DND-41 (cell line): ENCODE measurements around the gene TMOD3.

Experiments used
- ATAC-seq: fragments of 200-7000 bp; cut with Tn5 transposase; 3 replicates; pipeline ENCODE4 v1.9.1; 2021; ENCODE audit warnings: low read depth; ENCODE audit not compliant: insufficient read depth
- DNase-seq: peaks from one replicate; pipeline ENCODE4 v3.0.0-alpha.2; 2020
- H2AFZ ChIP-seq: 2 replicates; pipeline ENCODE4 v1.6.0; 2012; ENCODE audit warnings: low read depth, low read length
- H3K27ac ChIP-seq: 2 replicates; pipeline ENCODE4 v1.5.1; 2012; ENCODE audit warnings: low read length, inconsistent platforms
- H3K27me3 ChIP-seq: fragments of 200-600 bp; sonication (generic); 2 replicates; pipeline ENCODE4 v1.6.0; 2012; ENCODE audit warnings: low read length, mild to moderate bottlenecking, inconsistent platforms; ENCODE audit not compliant: insufficient read depth, poor library complexity
- H3K36me3 ChIP-seq: 2 replicates; pipeline ENCODE4 v1.5.1; 2012; ENCODE audit warnings: low read length, inconsistent platforms; ENCODE audit not compliant: insufficient read depth
- H3K4me1 ChIP-seq: 2 replicates; pipeline ENCODE4 v1.5.1; 2012; ENCODE audit warnings: mild to moderate bottlenecking, low read length; ENCODE audit not compliant: insufficient read depth
- H3K4me2 ChIP-seq: 2 replicates; pipeline ENCODE4 v1.6.0; 2012; ENCODE audit warnings: mild to moderate bottlenecking, moderate library complexity, low read length, inconsistent platforms; ENCODE audit not compliant: insufficient read depth
- H3K4me3 ChIP-seq, 2 experiments: fragments of 200-600 bp in 1 of 2; shearing (Covaris generic) in 1 of 2; 2 replicates each; pipeline ENCODE4 v1.5.1; 2012 to 2016; ENCODE audit warnings: inconsistent platforms in 2 of 2, low read length in 2 of 2, mild to moderate bottlenecking in 2 of 2, low read depth in 1 of 2, moderate library complexity in 1 of 2
- H3K79me2 ChIP-seq: 2 replicates; pipeline ENCODE4 v1.6.0; 2012; ENCODE audit warnings: low read length, inconsistent platforms; ENCODE audit not compliant: insufficient read depth
- H3K9ac ChIP-seq: 2 replicates; pipeline ENCODE4 v1.6.0; 2012; ENCODE audit warnings: low read depth, mild to moderate bottlenecking, inconsistent platforms, low read length, moderate library complexity
- H3K9me3 ChIP-seq: 2 replicates; pipeline ENCODE4 v1.5.1; 2012; ENCODE audit warnings: low read length, moderate library complexity, mild to moderate bottlenecking, inconsistent platforms; ENCODE audit not compliant: insufficient read depth, severe bottlenecking
- H4K20me1 ChIP-seq: 2 replicates; pipeline ENCODE4 v1.6.0; 2012; ENCODE audit warnings: low read length; ENCODE audit not compliant: insufficient read depth
- CTCF ChIP-seq: IDR thresholded peaks from 2 replicates; pipeline ENCODE4 v1.5.1; 2012; ENCODE audit warnings: borderline replicate concordance, low read length, moderate library complexity, mild to moderate bottlenecking; ENCODE audit not compliant: poor library complexity, severe bottlenecking; ENCODE audit errors: extremely low read depth
- EZH2 ChIP-seq: IDR thresholded peaks from 3 replicates; pipeline ENCODE4 v1.6.1; 2012; ENCODE audit warnings: borderline replicate concordance, low read depth, mild to moderate bottlenecking, moderate library complexity, low read length, inconsistent platforms; ENCODE audit not compliant: severe bottlenecking

TMOD3 gene

GRCh38 chr15:51803965-51804364 lies 25.5 kb upstream of the TMOD3 start:
- no peak overlapping the region for H3K4me3 ChIP-seq
- DNase-seq (no peak), ATAC-seq (no peak)
- H3K36me3 ChIP-seq: peaks cover 19% of the 10 kb centered on the region
- H3K27ac ChIP-seq: no peak overlapping the region
- H3K9ac ChIP-seq: no peak overlapping the region
- H3K27me3 ChIP-seq: no peaks in the 10 kb centered on the region
- TF ChIP-seq CTCF (no peak), EZH2 (no peak)
- no peak overlapping the region for H2AFZ ChIP-seq
- no peaks in the 10 kb centered on the region for H3K79me2 ChIP-seq
- no peaks in the 10 kb centered on the region for H3K9me3 ChIP-seq
- no peak overlapping the region for H3K4me2 ChIP-seq
- H4K20me1 ChIP-seq: no peaks in the 10 kb centered on the region
- H3K4me1 ChIP-seq: no peaks in the 10 kb centered on the region

- H3K27ac ChIP-seq: no peak overlapping the region
- H3K36me3 ChIP-seq: peaks cover 12% of the 10 kb centered on the region
- no peak overlapping the region for H3K4me2 ChIP-seq
- no peak for DNase-seq
- no peaks in the 10 kb centered on the region for H4K20me1 ChIP-seq
- H3K4me3 ChIP-seq: no peak overlapping the region
- H3K9ac ChIP-seq: no peak overlapping the region
- TF ChIP-seq EZH2 (no peak), CTCF (no peak)
- ATAC-seq: no peak
- no peaks in the 10 kb centered on the region for H3K27me3 ChIP-seq
- no peaks in the 10 kb centered on the region for H3K79me2 ChIP-seq
- no peaks in the 10 kb centered on the region for H3K4me1 ChIP-seq
- no peaks in the 10 kb centered on the region for H3K9me3 ChIP-seq
- H2AFZ ChIP-seq: no peak overlapping the region
Observed at GRCh38 chr15:51806123-51806522, 23.3 kb upstream of the TMOD3 start.

GRCh38 chr15:51809457-51809856 lies 20.0 kb upstream of the TMOD3 start:
- no peak overlapping the region for H2AFZ ChIP-seq
- no peak overlapping the region for H3K9ac ChIP-seq
- H3K9me3 ChIP-seq: no peaks in the 10 kb centered on the region
- H3K27ac ChIP-seq: no peak overlapping the region
- no peaks in the 10 kb centered on the region for H4K20me1 ChIP-seq
- no peak for ATAC-seq
- no peaks in the 10 kb centered on the region for H3K4me1 ChIP-seq
- H3K4me2 ChIP-seq: no peak overlapping the region
- no peaks in the 10 kb centered on the region for H3K27me3 ChIP-seq
- no peaks in the 10 kb centered on the region for H3K79me2 ChIP-seq
- no peak for DNase-seq
- no peak overlapping the region for H3K4me3 ChIP-seq
- peaks cover 12% of the 10 kb centered on the region for H3K36me3 ChIP-seq
- TF ChIP-seq EZH2: no peak
- no peak for TF ChIP-seq CTCF

GRCh38 chr15:51812598-51812997 lies 16.9 kb upstream of the TMOD3 start:
- Histone ChIP-seq H4K20me1 (no peaks in the 10 kb centered on the region), H3K9me3 (no peaks in the 10 kb centered on the region), H3K36me3 (peaks cover 5% of the 10 kb centered on the region; the same call in 1 of the 2 replicates), H3K4me2 (no peak overlapping the region), H3K27me3 (no peaks in the 10 kb centered on the region), H3K27ac (no peak overlapping the region), H3K4me3 (no peak overlapping the region), H3K79me2 (no peaks in the 10 kb centered on the region), H2AFZ (no peak overlapping the region), H3K9ac (no peak overlapping the region), H3K4me1 (no peaks in the 10 kb centered on the region)
- no peak for TF ChIP-seq CTCF
- no peak for TF ChIP-seq EZH2
- DNase-seq (no peak), ATAC-seq (no peak)
